Body of pancreas (tissue), 2 donors: ENCODE measurements around the gene XIST. TPM values are rescaled to one million over a fixed set of nuclear protein-coding genes. Genes with fewer than 3 reads are reported as not detected.

Source experiments
- small RNA-seq: library from RNA; depleted of rRNA; stranded (forward); fragments of <200 nt; gene quantifications from one replicate; pipeline ENCODE3, GENCODE V24; 2016
- total RNA-seq, 2 donors: library from RNA; depleted of rRNA; stranded (reverse); fragments of >200 nt; gene quantifications; one replicate each; pipeline ENCODE4 v1.1.0, GENCODE V29; 2016

Gene XIST
- total RNA-seq, 2 donors from 2014 or later, result 246 to 462 TPM

Small RNAs within 50 kb of the gene (small RNA-seq; reads per million reads assigned to genes)
- not detected for gene RF01880
